GM23248 (cell line): Measurements from ENCODE around the gene MTCL1.

ENCODE experiments used
- EZH2 ChIP-seq: fragments of 200-600 bp; sonication (generic); IDR thresholded peaks from 2 replicates; pipeline ENCODE4 v1.6.1; 2018; ENCODE audit warnings: antibody characterized with exemption, mild to moderate bottlenecking; ENCODE audit not compliant: insufficient read depth, poor library complexity, severe bottlenecking
- EZH2phosphoT487 ChIP-seq: fragments of 200-600 bp; sonication (generic); IDR thresholded peaks from 2 replicates; pipeline ENCODE4 v1.6.1; 2018; ENCODE audit warnings: antibody characterized with exemption, moderate library complexity, mild to moderate bottlenecking, low read depth; ENCODE audit not compliant: insufficient read depth

- TF ChIP-seq EZH2phosphoT487 (no peak), EZH2 (no peak)
Observed at GRCh38 chr18:8752329-8752728, 47.0 kb downstream of the MTCL1 start.
